ENCODE results near the gene SCUBE1.

DNA sequence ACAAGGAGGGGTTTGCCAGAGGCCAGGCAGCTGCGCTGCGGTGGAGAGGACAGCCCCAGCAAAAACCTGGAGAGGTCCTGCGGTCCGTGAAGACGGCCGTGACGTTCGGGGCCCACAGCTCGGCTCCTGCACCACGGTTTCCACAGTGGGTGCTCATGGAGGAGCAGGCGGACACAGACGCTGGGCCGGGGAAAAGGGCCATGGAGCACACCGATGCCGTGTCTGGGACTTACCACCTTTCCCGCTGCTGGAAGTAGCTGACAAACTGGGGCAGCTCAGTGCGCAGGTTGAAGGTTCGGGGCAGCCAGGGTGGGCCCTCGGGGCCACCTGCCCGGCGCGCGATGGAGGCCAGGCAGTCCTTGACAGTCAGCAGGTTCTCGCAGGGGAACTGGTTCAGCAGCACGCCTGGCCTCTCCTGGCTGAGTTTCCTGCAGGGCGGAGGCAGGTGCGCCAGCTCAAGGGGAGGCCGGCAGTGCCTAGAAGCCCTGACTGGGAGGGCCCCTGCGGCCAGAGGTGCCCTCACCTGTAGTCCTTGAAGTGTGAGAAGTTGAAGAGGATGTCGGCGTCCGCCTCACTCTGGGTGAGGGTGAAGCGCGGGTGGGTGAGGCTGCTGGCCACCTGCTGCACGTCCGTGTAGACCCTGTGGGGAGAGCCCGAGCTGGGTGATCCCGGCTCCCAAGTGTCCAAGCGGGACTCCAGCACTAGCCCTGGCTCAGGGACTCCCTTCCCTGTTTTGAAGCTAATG, 169.0 kb downstream of the SCUBE1 start:
- TF ChIP-seq, protein P1, sequence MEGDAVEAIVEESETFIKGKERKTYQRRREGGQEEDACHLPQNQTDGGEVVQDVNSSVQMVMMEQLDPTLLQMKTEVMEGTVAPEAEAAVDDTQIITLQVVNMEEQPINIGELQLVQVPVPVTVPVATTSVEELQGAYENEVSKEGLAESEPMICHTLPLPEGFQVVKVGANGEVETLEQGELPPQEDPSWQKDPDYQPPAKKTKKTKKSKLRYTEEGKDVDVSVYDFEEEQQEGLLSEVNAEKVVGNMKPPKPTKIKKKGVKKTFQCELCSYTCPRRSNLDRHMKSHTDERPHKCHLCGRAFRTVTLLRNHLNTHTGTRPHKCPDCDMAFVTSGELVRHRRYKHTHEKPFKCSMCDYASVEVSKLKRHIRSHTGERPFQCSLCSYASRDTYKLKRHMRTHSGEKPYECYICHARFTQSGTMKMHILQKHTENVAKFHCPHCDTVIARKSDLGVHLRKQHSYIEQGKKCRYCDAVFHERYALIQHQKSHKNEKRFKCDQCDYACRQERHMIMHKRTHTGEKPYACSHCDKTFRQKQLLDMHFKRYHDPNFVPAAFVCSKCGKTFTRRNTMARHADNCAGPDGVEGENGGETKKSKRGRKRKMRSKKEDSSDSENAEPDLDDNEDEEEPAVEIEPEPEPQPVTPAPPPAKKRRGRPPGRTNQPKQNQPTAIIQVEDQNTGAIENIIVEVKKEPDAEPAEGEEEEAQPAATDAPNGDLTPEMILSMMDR (conservative IDR thresholded peaks at IDR 0.05): no peak
- TF ChIP-seq EZH2 (IDR thresholded peaks at IDR 0.05; ENCODE audit: low read depth): no peak

Data from PC-9 (cell line).